HPDE6-E6E7 (cell line): Measurements from ENCODE around the gene C6orf58.
"Not testable (repeated sequence)": the region's sequence is repeated elsewhere in the genome, so short reads cannot be mapped to it uniquely, and the experiment has no call there.

Source experiments
- DNase-seq: peaks from one replicate; pipeline ENCODE4 v3.0.0; 2011; ENCODE audit warnings: missing footprints; ENCODE audit errors: extremely low spot score

C6orf58 gene

DNA sequence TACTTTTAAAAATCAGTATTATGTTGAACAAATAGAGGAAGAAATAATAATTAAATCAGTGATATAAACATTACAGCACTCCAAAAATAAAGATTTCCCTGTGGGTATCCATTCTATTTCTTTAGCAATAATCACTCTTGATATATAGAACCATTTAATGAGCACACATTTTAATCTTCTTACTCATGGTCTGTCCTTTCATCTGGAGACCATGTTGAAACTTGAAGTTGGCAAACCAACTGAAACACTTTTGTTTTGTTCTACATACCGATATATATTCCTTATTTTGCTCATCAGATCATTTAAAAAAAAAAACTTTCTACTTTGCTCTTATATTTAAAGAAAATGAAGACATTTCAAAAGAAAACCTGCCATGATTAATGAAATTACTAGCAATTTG, 13.4 kb downstream of the C6orf58 start:
- no peak for DNase-seq

DNA sequence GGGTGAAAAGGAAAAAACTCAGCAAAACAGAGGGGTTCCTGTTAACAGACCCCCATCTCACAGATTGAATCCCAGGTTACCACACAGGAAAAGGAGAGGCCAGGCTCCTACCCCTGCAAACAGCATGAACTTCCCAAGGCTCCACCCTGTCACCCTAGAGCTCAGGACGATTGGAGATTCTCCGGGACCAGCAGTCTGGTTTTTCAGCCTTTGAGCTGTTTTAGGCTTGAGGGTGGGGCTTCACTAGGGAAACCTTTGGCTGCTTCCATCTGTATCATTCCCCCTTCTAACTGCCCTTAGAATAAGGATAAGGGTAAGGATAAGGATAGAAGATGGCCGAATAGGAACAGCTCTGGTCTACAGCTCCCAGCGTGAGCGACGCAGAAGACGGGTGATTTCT, 16.0 kb downstream of the C6orf58 start:
- DNase-seq = no peak

DNA sequence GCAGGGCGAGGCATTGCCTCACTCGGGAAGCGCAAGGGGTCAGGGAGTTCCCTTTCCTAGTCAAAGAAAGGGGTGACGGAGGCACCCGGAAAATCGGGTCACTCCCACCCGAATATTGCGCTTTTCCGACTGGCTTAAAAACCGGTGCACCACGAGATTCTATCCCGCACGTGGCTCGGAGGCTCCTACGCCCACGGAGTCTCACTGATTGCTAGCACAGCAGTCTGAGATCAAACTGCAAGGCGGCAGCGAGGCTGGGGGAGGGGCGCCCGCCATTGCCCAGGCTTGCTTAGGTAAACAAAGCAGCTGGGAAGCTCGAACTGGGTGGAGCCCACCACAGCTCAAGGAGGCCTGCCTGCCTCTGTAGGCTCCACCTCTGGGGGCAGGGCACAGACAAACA, 16.5 kb downstream of the C6orf58 start:
- DNase-seq = not testable (repeated sequence)

DNA sequence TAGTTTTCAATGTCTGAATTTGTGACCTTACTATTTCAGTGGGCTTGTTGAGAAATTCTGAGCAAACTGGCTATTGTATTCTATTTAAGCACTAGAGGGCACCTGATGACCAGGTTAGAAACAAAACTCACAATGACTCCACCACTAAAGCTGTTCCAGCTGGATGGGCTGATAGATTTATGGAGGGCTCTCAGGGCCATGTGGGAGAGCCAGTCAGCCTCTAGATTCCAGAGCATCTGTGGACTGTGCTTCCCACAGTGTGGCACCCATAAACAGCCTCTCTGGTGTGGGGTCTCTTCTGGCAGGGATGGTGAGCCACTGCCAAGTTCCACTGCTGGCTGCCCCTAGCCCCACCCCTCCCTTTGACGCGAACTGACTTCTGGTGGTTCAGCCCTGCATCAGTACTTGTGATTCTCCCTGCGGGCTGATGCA, 29.2 kb downstream of the C6orf58 start:
- peak; percentile 43 for DNase-seq

DNA sequence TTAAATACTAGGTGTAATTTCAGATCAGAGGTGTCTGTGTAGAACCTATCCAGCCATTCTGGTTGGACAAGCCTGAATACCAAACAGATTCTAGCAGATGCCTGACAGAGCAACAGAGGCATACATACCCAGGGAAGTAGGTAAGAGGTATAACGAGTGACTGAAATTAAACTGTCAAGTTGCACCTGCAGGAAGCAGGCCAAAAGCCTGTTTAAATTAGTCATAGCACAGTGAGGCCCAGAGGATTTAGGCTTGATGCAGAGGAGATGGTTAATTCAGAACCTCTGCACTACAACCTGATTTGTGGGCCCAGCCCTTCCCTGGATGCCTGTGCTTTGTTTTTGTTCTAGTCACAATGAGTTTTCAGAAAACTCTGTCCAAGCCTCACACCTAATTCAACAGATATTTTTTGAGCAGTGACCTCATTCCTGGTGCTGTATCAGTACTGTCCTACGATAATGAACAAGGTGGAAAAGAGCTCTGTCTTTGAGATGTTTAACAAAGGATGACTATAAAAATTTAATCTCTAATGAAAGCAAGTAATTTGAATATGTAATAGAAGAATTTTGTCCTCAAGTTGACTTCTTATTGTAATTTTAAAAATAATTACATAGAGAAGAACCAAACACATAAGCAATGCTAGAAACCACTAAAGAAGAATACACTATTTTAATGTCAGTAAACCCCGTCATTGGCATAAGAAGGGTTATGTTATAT, 31.7 kb downstream of the C6orf58 start:
- DNase-seq = no peak

DNA sequence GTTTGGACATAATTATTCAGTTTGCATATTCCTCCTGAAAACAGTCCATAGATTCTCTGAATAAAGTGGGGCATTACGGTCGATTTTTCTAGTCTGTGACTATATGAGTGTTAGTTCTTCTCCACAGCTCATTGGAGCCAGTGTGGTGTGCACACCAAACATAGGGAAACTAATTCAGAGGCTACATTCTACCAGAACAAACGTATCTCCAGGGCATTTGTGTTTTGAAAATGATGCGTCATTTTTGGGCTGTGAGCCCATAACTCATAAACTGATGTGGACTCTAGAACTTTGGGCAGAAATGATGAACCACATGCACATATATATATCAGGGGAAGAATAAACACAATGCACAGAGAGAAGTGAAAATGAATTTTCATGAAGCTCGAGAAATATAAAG, 41.8 kb downstream of the C6orf58 start:
- DNase-seq = no peak

DNA sequence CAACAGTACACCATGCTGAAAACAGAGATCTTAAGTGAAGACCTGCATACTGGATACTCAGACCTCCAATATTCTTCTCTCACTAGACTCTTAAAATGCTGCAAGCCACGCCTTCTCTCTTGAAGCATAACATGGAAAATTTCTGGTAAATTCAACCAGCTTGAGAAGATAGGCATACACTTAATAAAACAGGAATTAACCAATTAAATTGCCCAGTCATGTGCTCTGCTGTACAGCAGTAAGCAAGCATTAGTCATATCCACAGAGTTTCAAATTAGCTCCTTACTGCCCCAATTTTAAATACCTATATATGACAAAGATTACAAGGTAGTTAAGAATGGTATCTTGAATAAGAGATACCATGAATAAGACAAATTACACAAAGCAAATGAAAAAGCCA, 53.8 kb downstream of the C6orf58 start:
- no peak for DNase-seq

DNA sequence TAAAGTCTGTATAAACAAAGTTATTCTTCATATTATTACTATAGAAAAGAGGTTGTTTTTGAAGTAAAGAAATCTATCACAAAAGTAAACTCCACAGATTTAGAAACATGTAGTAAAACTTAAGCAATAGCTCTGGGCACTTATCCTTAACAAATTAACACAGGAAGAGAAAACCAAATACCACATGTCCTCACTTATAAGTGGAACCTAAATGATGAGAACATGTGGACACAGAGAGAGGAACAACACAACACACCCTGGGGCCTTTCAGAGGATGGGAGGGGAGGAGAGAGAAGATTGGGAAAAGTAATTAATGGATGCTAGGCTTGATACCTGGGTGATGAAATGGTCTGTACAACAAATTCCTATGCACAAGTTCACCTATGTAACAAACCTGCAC, 57.2 kb downstream of the C6orf58 start:
- DNase-seq = no peak

DNA sequence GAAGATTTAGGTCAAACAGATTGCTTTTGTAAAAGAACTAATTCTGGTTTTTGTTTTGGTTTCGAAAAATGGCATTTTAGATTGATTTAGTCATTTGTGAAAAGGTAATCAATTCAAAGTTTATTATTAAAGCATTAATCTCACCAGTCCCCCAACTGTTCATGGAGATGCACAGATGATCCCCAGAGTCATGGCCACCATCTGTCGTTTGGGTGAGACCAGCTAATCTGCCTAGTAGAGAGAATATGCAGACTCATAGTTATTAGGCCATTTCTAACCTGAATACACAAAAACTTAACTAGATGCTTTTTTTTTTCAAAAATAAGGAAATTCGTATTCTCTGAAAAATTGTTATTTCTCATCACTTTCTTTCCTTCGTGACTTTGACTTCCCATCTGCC, 58.1 kb downstream of the C6orf58 start:
- no peak for DNase-seq

DNA sequence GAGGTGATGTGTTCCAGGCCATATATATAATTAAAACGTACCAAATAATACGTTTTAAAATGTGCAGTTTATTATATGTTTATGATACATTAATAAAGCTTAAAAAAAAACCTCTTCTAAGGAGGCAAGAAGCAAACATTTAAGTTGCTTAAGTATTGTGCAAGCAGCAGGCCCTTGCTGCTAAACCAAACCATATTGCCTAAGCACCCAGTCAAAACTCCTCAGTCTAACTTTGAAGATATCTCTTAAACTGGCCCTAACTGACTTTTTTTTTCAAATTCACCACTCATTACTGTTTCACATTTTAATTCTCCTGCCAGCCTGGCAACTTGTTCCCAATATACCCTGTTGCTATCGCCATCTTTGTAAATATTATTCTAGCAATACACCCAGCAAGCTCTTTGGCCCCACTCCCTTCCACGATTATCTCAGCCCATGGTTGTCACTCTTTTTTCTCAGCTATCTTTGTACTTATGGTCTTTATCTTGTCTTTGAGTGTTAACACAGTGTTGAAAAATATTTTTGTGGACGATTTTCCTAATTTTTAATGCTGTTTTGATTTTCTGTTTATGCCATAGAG, 60.9 kb downstream of the C6orf58 start:
- no peak for DNase-seq
